ENCODE data around the gene TNNI2.

GRCh38 chr11:1839204-1839923 lies 583 bp downstream of the TNNI2 start:
- TF ChIP-seq POLR2AphosphoS5 (IDR thresholded peaks at IDR 0.05; ENCODE audit: low read depth, low read length), result no peak
- TF ChIP-seq POLR2A (IDR thresholded peaks at IDR 0.05; ENCODE audit: low read depth, low read length), result no peak

All from GM12891 (cell line).